ENCODE data around the gene MID1IP1.

MID1IP1 gene

DNA sequence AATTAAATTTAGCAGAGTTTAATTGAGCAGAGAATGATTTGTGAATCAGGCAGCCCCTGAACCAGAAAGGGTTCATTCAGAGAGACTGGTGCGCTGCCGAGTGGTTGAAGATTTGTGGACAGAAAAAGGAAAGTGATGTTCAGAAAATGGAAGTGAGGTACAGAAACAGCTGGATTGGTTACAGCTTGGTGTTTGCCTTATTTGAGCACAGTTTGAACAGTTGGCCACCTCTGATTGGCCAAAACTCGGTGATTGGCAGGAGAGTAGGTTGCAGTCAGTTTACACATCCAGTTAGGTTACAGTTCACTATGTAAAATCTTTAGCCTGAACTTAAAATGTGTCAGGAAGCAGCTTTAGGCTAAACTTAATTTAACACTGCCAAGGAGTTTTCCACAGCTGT is 14.9 kb downstream of the MID1IP1 start:
- no peak for DNase-seq

DNA sequence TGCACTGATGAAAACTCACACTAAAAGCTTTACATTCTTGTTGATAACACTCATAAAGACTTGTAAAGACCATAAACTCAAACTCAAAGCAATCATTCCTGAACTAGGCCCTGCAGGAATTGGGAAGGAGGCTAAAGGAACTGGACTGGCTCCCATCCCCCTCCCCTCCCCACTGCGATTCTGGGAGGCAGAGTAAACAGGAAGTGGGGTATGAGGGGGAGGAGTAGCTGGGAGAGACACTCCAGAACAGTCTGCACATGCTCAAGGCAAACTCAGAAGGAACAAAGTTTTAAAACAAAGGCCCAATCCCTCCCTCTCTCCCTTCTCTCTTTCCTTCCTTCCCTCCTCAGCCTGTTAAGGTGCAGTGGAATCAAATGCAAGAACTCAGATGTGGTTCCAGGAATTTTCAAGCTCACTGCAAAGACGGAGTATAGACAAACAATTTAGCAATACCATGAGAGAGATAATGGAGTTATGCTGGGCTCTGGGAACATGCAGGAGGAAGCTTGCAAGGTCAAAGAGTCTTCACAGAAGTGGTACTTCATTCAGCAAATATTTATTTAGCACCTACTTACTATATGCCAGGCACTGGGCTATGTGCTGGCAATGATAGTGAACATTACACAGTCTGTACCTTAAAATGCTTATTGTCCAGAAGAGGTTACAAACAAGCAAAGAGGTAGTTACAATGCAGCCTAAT is 15.9 kb downstream of the MID1IP1 start:
- peak; percentile 48 for DNase-seq

DNA sequence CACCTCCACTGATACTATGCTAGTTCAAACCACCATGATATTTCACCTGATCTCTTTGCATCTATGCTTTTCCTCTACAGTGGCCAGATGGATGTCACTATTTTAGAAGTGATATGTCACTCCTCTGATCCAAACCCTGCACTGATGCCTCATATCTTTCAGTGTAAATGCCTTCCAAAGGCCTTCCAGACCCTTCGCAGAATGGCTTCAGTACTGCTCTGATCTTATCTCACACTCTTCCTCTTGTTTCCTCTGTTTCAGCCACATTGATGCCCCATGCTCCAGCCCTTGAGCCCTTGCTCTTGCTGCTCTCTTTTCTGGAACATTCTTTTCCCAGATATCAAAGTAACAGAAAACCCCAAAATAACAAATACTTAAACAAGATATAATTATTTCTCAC is 17.9 kb downstream of the MID1IP1 start:
- no peak for DNase-seq

- no peak for DNase-seq
These were observed 18.4 kb downstream of the MID1IP1 start for GRCh38 chrX:38819709-38820108.

DNA sequence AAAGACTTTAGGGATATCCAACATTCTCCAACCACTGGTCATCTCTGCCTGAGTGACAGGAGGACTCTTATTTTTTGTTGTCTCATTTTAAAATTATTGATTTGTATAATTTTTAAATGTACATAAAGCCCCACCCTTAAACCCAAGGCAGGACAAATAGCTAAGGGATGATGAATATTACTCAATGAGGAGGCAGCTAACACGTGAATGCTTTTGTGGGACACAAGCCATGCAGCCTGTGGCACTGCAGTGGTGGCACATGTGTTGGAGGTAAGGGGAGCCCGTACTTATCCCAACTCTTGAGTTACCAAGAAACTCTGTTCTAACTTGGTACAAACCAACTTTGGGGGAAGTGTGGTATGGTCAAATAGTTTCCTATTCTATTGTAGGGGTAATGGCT is 19.5 kb downstream of the MID1IP1 start:
- DNase-seq, result no peak

GRCh38 chrX:38824176-38824575 is 22.9 kb downstream of the MID1IP1 start:
- no peak for DNase-seq

GRCh38 chrX:38831949-38832348 is 30.7 kb downstream of the MID1IP1 start:
- DNase-seq, result no peak

GRCh38 chrX:38837389-38837788 is 36.1 kb downstream of the MID1IP1 start:
- no peak for DNase-seq

DNA sequence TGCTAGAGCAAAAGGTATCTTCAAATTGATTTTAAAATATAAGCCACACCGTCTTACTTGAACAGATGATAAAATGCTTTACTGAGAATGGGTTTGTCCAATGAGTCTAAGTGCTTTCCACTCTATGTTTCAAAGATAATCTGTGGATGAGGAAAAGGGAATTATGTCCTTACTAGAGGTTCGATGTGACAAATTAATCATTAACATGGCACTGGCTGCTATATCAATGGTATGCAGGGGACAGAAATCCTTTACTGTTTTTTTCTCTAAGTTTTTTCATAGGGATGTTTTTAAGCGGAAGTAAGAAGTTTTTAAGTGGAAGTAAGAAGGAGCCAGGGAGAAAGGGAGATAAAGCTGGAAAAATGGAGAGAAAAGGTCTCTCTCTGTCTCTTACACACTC is 38.0 kb downstream of the MID1IP1 start:
- no peak for DNase-seq

DNA sequence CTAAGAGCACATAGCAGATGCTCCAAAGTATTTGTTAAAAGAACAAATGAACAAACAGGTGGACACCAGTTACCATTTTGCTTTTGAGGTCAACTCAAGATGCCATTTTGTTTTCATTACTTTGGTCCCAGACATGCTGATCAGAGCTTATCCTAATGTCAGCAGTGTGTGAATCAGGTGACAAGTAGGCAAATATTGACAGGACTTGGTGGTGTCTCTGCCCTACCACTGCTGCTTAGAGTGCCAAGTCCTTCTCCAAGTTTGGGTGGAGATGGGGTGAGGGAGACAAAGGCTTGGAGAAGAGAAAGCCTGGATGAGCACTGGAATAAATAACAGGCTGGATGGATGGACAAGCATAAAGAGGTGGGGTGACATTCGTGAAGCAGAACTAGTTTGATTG is 38.7 kb downstream of the MID1IP1 start:
- no peak for DNase-seq

GRCh38 chrX:38841750-38842149 is 40.5 kb downstream of the MID1IP1 start:
- DNase-seq, result no peak

DNA sequence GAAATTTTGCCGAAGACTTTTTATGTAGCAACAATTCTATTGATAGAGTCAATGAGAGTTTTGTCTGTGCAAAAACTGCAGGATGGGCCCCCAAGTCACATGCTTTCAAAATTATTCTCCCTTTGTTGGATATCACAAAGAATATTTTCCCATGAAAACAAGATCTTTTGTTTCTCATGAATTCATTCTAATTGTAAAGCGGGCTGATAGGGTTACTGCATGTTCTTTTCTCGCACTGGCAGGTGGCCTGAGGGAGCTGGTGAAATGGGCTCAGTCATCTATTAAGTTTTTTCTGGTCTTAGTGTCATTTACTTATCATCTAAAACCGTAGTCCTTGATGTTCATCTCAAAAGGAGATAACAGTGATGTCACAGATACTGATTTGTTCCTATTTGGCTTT is 44.2 kb downstream of the MID1IP1 start:
- DNase-seq, result no peak

DNA sequence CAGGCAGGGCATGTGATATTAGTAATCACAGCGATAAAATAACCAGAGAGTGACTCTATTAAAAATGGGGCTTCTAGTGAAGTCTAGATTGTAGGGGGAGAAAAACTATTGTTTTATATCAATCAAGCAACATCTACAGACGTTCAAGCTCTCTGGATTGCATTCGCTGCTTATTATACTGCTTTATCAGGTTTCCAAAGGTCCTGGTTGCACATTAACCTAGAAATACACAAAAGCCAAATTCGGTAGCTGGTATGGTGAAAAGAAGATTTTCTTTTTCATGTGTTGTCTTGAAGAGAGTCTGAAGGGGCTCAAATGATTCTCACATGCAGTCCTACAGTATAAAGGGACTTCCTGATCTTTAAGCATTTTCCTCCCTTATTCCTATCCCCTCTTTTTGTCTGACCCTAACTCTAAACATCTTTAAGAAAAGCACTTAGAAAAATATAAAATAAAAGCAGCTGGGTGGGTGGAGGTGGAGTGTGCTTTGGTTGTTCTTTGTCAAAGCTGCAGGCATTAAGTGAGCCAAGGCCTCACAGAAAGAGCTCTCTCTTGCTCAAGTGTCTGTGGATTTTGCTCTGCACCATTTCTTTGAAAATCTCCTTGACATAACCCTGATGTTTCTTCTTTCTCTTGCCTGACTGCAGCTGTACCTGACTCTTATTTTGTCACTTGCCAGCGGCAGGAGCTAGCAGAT is 46.1 kb downstream of the MID1IP1 start:
- no peak for DNase-seq

DNA sequence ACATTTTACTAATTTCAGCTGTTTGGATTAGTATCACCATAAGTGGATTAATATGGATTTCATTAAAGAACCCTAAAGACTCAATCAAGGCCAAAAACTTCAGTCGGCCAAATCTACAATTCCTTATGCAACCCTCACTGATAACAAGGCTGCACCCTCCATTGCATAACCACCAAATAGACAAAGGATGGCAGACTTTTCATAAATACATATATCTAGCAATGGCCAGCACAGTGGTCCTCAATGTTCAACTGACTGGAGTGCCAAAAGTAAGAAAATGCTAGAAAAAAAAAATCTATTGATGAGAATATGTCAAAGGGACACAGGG is 46.6 kb downstream of the MID1IP1 start:
- no peak for DNase-seq

DNA sequence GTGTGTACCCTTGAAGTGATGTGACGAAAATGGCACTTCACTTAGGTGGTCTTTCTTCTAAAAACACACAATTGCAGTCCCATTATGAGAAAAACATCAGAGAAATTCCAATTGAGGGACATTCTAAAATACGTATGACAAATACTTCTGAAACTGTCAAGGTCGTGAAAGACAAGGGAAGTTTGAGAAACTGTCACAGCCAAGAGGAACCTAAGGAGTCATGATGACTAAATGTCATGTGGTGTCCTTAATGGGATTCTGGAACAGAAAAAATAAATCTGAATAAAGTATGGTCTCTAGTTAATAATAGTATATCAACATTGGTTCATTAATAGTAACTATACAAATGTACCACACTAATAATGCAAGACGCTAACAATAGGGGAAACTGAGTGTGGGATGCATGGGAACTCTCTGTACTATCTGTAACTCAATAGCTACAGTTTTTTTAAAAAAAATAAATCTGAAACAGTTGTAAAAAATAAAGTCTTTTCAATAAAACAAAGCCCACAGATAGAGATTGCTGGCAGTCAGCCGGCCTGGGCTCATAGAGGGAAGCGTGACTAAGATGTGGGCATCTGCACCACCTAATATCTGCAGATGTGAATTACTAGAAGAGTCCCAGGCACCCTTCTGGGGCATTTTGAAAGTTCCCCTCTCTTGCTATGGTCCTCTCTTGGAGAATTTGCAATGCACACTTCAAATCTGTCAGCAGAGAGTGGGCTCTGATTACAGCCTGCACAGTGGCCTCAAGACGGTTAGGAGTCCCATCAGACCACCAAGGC is 47.6 kb downstream of the MID1IP1 start:
- no peak for DNase-seq

GRCh38 chrX:38850807-38851544 is 49.7 kb downstream of the MID1IP1 start:
- DNase-seq, result no peak

DNA sequence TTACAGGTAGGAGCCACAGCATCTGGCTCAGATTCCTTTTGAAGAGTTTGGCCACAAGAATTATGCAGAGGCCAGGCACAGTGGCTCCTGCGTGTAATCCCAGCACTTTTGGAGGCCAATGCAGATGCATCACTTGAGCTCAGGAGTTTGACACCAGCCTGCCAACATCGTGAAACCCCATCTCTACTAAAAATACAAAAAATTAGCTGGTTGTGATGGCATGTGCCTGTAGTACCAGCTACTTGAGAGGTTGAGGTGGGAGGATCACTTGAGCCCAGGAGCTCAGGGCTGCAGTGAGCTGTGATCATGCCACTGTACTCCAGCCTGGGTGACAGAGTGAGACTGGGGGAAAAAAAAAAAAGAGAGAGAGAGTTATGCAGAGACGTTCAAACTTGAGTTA is 53.0 kb downstream of the MID1IP1 start:
- DNase-seq, result no peak
